SK-N-SH treated with all-trans-retinoic acid at 6 μM for 48 hours (cell line): ENCODE measurements around the gene RIIAD1.

Experiments
- ARNTL ChIP-seq: fragments of 450-650 bp; formaldehyde crosslinking; IDR thresholded peaks from 2 replicates; pipeline ENCODE4 v1.5.0; 2020; ENCODE audit warnings: low read depth, mild to moderate bottlenecking, moderate library complexity, borderline replicate concordance
- BACH2 ChIP-seq: fragments of 250-450 bp; sonication (Bioruptor Pico); IDR thresholded peaks from 2 replicates; pipeline ENCODE4 v1.9.0; 2021; ENCODE audit warnings: mild to moderate bottlenecking, borderline replicate concordance
- CSDC2 ChIP-seq: fragments of 250-450 bp; sonication (Bioruptor Pico); IDR thresholded peaks from 2 replicates; pipeline ENCODE4 v1.5.0; 2020; ENCODE audit warnings: mild to moderate bottlenecking, moderate library complexity
- ESRRG ChIP-seq: fragments of 250-450 bp; sonication (Bioruptor Pico); IDR thresholded peaks from 2 replicates; pipeline ENCODE4 v1.6.1; 2021; ENCODE audit warnings: mild to moderate bottlenecking
- ISL1 ChIP-seq: fragments of 250-450 bp; sonication (Bioruptor Pico); IDR thresholded peaks from 2 replicates; pipeline ENCODE4 v2.1.2; 2022; ENCODE audit warnings: mild to moderate bottlenecking, moderate library complexity
- OSR1 ChIP-seq: fragments of 250-450 bp; sonication (Bioruptor Pico); IDR thresholded peaks from 2 replicates; pipeline ENCODE4 v1.8.0; 2022; ENCODE audit warnings: moderate library complexity, mild to moderate bottlenecking, inconsistent platforms
- PPARA ChIP-seq: fragments of 250-450 bp; sonication (Bioruptor Pico); IDR thresholded peaks from 2 replicates; pipeline ENCODE4 v1.5.0; 2020; ENCODE audit warnings: mild to moderate bottlenecking, borderline replicate concordance
- ZFP3 ChIP-seq: fragments of 250-450 bp; sonication (Bioruptor Pico); IDR thresholded peaks from 2 replicates; pipeline ENCODE4 v1.5.0; 2020; ENCODE audit warnings: mild to moderate bottlenecking, moderate library complexity
- TF ChIP-seq, protein P1 (sequence below): fragments of 250-450 bp; sonication (Bioruptor Pico); IDR thresholded peaks from 2 replicates; pipeline ENCODE4 v1.8.0; 2021; ENCODE audit warnings: low read depth, mild to moderate bottlenecking, moderate library complexity, borderline replicate concordance
- TF ChIP-seq, protein P2 (sequence below): fragments of 250-450 bp; sonication (Bioruptor Pico); IDR thresholded peaks from 2 replicates; pipeline ENCODE4 v1.8.0; 2020; ENCODE audit warnings: mild to moderate bottlenecking, moderate library complexity, borderline replicate concordance

DNA sequence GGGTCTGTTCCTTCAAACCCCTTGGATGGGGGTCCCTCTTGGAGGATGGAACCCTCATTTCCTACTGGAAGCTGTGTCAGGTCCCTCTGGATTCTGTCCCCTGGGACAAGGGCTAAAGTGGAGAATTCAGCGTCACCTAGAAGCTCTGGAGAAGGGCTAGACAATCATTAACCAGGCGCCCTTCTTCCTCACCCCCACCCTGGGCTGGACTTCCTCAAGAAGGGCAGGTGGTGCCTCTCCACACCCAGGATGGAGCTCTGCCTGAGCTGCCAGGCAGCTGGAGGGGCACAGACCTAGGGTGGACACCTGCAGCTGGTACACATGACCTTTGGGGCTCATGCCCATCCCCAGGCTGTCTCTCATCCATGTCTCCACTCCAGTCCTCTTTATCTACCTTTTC, 8.3 kb upstream of the RIIAD1 start:
- TF ChIP-seq BACH2 (CRISPR knock-in tag) (no peak), ARNTL (CRISPR knock-in tag) (no peak), ESRRG (CRISPR knock-in tag) (no peak), ISL1 (CRISPR knock-in tag) (no peak), ZFP3 (CRISPR knock-in tag) (no peak), OSR1 (CRISPR knock-in tag) (no peak), PPARA (CRISPR knock-in tag) (no peak), CSDC2 (CRISPR knock-in tag) (no peak)
- TF ChIP-seq, protein P1, sequence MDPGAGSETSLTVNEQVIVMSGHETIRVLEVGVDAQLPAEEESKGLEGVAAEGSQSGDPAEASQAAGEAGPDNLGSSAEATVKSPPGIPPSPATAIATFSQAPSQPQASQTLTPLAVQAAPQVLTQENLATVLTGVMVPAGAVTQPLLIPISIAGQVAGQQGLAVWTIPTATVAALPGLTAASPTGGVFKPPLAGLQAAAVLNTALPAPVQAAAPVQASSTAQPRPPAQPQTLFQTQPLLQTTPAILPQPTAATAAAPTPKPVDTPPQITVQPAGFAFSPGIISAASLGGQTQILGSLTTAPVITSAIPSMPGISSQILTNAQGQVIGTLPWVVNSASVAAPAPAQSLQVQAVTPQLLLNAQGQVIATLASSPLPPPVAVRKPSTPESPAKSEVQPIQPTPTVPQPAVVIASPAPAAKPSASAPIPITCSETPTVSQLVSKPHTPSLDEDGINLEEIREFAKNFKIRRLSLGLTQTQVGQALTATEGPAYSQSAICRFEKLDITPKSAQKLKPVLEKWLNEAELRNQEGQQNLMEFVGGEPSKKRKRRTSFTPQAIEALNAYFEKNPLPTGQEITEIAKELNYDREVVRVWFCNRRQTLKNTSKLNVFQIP (CRISPR knock-in tag): no peak
- TF ChIP-seq, protein P2, sequence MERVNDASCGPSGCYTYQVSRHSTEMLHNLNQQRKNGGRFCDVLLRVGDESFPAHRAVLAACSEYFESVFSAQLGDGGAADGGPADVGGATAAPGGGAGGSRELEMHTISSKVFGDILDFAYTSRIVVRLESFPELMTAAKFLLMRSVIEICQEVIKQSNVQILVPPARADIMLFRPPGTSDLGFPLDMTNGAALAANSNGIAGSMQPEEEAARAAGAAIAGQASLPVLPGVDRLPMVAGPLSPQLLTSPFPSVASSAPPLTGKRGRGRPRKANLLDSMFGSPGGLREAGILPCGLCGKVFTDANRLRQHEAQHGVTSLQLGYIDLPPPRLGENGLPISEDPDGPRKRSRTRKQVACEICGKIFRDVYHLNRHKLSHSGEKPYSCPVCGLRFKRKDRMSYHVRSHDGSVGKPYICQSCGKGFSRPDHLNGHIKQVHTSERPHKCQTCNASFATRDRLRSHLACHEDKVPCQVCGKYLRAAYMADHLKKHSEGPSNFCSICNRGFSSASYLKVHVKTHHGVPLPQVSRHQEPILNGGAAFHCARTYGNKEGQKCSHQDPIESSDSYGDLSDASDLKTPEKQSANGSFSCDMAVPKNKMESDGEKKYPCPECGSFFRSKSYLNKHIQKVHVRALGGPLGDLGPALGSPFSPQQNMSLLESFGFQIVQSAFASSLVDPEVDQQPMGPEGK: no peak
